Mucosa of descending colon (tissue), 3 donors: ENCODE measurements around the gene WEE1. TPM values are rescaled to one million over a fixed set of nuclear protein-coding genes. Genes with fewer than 3 reads are reported as not detected.

Source experiments
- ATAC-seq: fragments of 200-7000 bp; cut with Tn5 transposase; one replicate; pipeline ENCODE4 v1.9.1; 2020; ENCODE audit warnings: mild to moderate bottlenecking, moderate library complexity
- DNase-seq, 3 donors: peaks; one replicate each; pipeline ENCODE4 v3.0.0-alpha.2; 2020
- H3K36me3 ChIP-seq: fragments of 200-600 bp; one replicate; pipeline ENCODE4 v1.8.0; 2021; ENCODE audit warnings: low read depth, mild to moderate bottlenecking
- H3K4me1 ChIP-seq: fragments of 200-600 bp; one replicate; pipeline ENCODE4 v1.8.0; 2021; ENCODE audit warnings: low read depth, mild to moderate bottlenecking
- H3K4me3 ChIP-seq: fragments of 200-600 bp; one replicate; pipeline ENCODE4 v1.8.0; 2021; ENCODE audit warnings: mild to moderate bottlenecking
- H3K9me3 ChIP-seq: fragments of 200-600 bp; one replicate; pipeline ENCODE4 v1.8.0; 2021; ENCODE audit warnings: mild to moderate bottlenecking
- intact Hi-C, 2 donors: fragments of 100-400 bp; cut with DNase I in 1 of 2; cut with micrococcal nuclease in 1 of 2; formaldehyde crosslinking; loops; one replicate each; pipeline versions ENCODE4 v1.11.0 to v1.11.1; 2022; cut with DNase I, micrococcal nuclease
- total RNA-seq, 3 donors: library from RNA; stranded (reverse); fragmentation: NEBNext Ultra II Directional in 2 of 3; extraction: Animal tissue kit (Norgen Biotek cat#: 25700) in 2 of 3; gene quantifications; one replicate each; pipeline versions ENCODE4 v1.2.1 to v1.2.4, GENCODE V29; 2021 to 2023
- TF ChIP-seq, protein P1 (sequence below): fragments of 200-600 bp; IDR thresholded peaks from one replicate; pipeline ENCODE4 v1.8.0; 2022; ENCODE audit warnings: antibody characterized with exemption, mild to moderate bottlenecking
- donor health status: DM: no; HTN: no; CAD: no; lungs with moderate emphysema.
- donor health status: DM: no; HTN: no; CAD: no.
- donor health status: DM: no; HTN: yes; CAD: no.

WEE1 gene
- total RNA-seq, 3 donors from 2014 or later, result 17.5 to 33.6 (median 18.0) TPM

GRCh38 chr11:9528573-9529333, 44.7 kb upstream of the WEE1 start:
- peaks cover 26% of the 10 kb centered on the region for H3K4me1 ChIP-seq
- TF ChIP-seq, protein P1, sequence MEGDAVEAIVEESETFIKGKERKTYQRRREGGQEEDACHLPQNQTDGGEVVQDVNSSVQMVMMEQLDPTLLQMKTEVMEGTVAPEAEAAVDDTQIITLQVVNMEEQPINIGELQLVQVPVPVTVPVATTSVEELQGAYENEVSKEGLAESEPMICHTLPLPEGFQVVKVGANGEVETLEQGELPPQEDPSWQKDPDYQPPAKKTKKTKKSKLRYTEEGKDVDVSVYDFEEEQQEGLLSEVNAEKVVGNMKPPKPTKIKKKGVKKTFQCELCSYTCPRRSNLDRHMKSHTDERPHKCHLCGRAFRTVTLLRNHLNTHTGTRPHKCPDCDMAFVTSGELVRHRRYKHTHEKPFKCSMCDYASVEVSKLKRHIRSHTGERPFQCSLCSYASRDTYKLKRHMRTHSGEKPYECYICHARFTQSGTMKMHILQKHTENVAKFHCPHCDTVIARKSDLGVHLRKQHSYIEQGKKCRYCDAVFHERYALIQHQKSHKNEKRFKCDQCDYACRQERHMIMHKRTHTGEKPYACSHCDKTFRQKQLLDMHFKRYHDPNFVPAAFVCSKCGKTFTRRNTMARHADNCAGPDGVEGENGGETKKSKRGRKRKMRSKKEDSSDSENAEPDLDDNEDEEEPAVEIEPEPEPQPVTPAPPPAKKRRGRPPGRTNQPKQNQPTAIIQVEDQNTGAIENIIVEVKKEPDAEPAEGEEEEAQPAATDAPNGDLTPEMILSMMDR, result no peak

DNA sequence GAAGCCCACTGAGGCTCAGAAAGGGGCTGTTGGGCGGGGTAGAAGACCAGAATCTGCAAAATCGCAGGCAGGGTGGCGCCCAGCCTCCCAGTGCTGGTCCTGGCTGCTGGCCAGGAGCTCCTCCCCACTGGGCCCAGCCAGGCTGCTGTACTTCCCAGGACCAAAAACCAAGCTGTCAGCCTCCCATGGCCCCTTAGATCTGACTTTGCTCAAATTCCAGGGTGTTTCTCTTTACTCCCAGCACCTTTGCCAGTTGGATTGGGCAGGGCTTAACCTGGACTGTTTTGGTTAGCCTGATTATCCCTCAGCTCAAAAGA, 44.2 kb upstream of the WEE1 start:
- H3K4me3 ChIP-seq, result no peak overlapping the region
- peaks cover 26% of the 10 kb centered on the region for H3K4me1 ChIP-seq
- intact Hi-C loops, result loop anchor here in 1 of 2 donors (10.0 kb wide), 1 partner anchor 46 kb away; the partner anchor contains the start of gene WEE1
- TF ChIP-seq, protein P1, result no peak
- H3K9me3 ChIP-seq, result no peaks in the 10 kb centered on the region
- DNase-seq (peak; percentile 62 to 79 (median 66)), ATAC-seq (peak; percentile 60)
- H3K36me3 ChIP-seq, result no peaks in the 10 kb centered on the region

More at GRCh38 chr11:9528573-9529333, 44.7 kb upstream of the WEE1 start:
- ATAC-seq, result no peak
- Histone ChIP-seq H3K36me3 (no peaks in the 10 kb centered on the region), H3K9me3 (no peaks in the 10 kb centered on the region), H3K4me3 (no peak overlapping the region)
- intact Hi-C loops, result loop anchor here in 1 of 2 donors (10.0 kb wide), 1 partner anchor 46 kb away; the partner anchor contains the start of gene WEE1
- no peak for DNase-seq

DNA sequence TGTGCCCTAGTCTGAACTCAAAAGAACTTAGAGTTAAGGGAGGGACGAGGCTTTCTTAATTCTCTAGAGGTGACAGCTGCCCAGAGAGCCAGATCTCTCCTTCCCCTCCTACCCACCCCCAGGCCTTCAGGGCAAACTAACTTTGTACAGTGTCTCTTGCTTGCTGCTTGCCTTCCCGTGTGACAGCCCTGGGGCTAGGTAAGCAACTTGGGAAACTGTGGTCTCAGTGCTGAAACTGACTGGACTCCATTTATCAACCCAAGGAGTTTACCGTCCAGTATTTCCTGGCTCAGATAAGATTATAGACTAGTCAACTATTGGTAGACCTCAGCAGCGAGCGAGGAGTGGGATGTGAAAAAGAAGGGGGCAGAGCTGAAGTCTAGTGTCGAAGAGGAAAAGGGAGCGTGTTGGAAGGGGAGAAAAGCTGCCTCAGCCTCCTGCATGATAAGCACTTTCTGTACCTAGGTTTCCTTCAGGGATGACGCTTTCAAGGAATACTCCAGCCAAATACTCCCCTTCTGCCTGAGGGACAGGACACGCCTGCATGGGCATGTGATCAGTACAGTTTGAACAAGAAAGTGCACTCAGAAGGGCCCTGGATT, 43.3 kb upstream of the WEE1 start:
- Histone ChIP-seq H3K36me3 (no peaks in the 10 kb centered on the region), H3K4me3 (no peak overlapping the region), H3K9me3 (no peaks in the 10 kb centered on the region), H3K4me1 (peaks cover 26% of the 10 kb centered on the region)
- TF ChIP-seq, protein P1, result no peak
- ATAC-seq (no peak), DNase-seq (no peak)
- intact Hi-C loops, result loop anchor here in 1 of 2 donors (10.0 kb wide), 1 partner anchor 85 kb away; no protein-coding TSS in a partner anchor

- Histone ChIP-seq H3K4me1 (peaks cover 26% of the 10 kb centered on the region), H3K9me3 (no peaks in the 10 kb centered on the region), H3K4me3 (no peak overlapping the region), H3K36me3 (no peaks in the 10 kb centered on the region)
- intact Hi-C loops, result loop anchor here in 1 of 2 donors (10.0 kb wide), 1 partner anchor 84 kb away; no protein-coding TSS in a partner anchor
- TF ChIP-seq, protein P1, result no peak
- DNase-seq (peak; percentile 69 to 78 (median 70)), ATAC-seq (peak; percentile 77)
Observed at GRCh38 chr11:9530901-9531625, 42.4 kb upstream of the WEE1 start.

DNA sequence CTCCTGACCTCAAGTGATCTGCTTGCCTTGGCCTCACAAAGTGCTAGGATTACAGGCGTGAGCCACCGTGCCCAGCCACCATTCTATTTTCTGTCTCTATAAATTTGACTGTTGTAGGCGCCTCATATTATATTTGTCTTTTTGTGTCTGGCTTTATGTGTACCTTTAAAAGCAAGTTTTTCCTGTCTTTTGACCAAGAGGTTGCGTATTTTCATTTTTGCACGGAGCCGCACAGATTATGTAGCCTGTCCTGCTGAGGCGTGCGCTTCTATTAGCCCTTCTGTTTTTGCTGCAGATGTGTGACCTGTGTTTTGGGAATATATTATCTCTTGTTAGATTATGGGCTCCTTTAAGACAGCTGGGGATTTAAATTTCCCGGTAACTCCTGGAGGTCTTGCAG, 40.4 kb upstream of the WEE1 start:
- H3K9me3 ChIP-seq, result no peaks in the 10 kb centered on the region
- ATAC-seq, result no peak
- peaks cover 12% of the 10 kb centered on the region for H3K4me1 ChIP-seq
- TF ChIP-seq, protein P1, result no peak
- no peak for DNase-seq
- H3K36me3 ChIP-seq, result no peaks in the 10 kb centered on the region
- H3K4me3 ChIP-seq, result no peak overlapping the region
- intact Hi-C loops, result loop anchor here in 1 of 2 donors (10.0 kb wide), 1 partner anchor 82 kb away; no protein-coding TSS in a partner anchor
